ENCODE measurements around the gene KLF12. TPM values are rescaled to one million over a fixed set of nuclear protein-coding genes. Genes with fewer than 3 reads are reported as not detected.

Gene KLF12
- total and polyA plus RNA-seq, 2 donors (not counting 3 experiments of a cell fraction or from before 2014, with no cell fraction given): 16.0 to 25.9 TPM

DNA sequence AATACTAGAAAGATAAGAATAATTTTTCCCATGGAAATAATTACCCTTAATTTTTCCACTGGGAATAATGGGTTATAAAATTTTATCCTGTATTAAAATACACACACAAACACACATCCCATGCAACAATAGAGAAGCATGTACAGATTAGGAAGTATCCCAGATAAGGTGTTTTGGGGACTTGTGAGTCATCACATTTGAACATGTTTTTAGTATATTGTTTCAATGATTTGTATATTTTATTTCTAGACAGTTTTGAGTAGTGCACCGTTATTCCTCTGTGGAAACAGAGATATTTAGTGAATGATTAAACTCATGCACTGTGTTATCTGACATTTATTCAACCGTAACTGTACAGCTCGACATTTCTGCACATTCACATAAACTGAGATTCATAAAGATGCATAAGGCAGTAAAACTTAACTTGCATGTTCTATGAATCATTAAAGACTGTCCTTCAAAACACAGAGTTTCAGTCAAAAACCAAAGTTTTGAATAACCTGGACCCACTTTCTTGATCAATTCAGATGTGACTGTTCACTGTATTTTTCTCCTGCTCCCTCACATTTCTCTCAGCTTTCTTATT, 30.1 kb downstream of the KLF12 start:
- Histone ChIP-seq H3K4me2 (ENCODE audit: insufficient read depth, low read length) (peak overlapping the region; percentile 64), H3K36me3 (ENCODE audit: control insufficient read depth in 2 of 2, extremely low read depth in 1 of 2, insufficient read depth in 2 of 2, low read length in 2 of 2) (no peaks in the 10 kb centered on the region), H3K9me3 (replicated peaks; ENCODE audit: control insufficient read depth, insufficient read depth, low read length) (no peaks in the 10 kb centered on the region), H3K27ac (ENCODE audit: insufficient read depth, low read depth, low read length) (no peak overlapping the region), H3K9me1 (replicated peaks; ENCODE audit: control insufficient read depth, extremely low read depth, insufficient read depth, low read length) (peaks cover 2% of the 10 kb centered on the region), H3K27me3 (ENCODE audit: control insufficient read depth in 2 of 2, insufficient read depth in 2 of 2, low read length in 2 of 2) (no peaks in the 10 kb centered on the region), H3K4me1 (ENCODE audit: control insufficient read depth, extremely low read depth, insufficient read depth, low read length) (peaks cover 16% of the 10 kb centered on the region), H3K79me2 (ENCODE audit: control insufficient read depth, insufficient read depth, low read length) (peaks cover 65% of the 10 kb centered on the region), H2AFZ (ENCODE audit: low read depth, low read length) (no peak overlapping the region), H3K4me3 (replicated peaks in 1 of 3; ENCODE audit: insufficient read depth in 1 of 3, low read depth in 1 of 3, low read length in 3 of 3) (peak overlapping the region in 1 of 3 experiments; percentile 8), H4K20me1 (replicated peaks; ENCODE audit: control insufficient read depth, extremely low read depth, insufficient read depth, low read length) (no peaks in the 10 kb centered on the region), H3K9ac (replicated peaks; ENCODE audit: extremely low read depth, insufficient read depth, low read length) (no peak overlapping the region)
- ChIA-PET POLR2A (no interaction called here), CTCF (interaction anchor here (0.7 kb wide), 1 partner anchor 11 kb away, joined by 4 read pairs; no protein-coding TSS in a partner anchor)
- FAIRE-seq (peak; percentile 77), DNase-seq (ENCODE audit: low read depth, low spot score) (peak; percentile 74)
- intact Hi-C loops (cut with micrococcal nuclease): no loop called here
- BruUV-seq (replicated peaks): no TSS peak
- TF ChIP-seq EZH2 (IDR thresholded peaks at IDR 0.05; ENCODE audit: borderline replicate concordance, low read depth, low read length, severe bottlenecking) (no peak), FOS (IDR thresholded peaks at IDR 0.05; ENCODE audit: borderline replicate concordance, insufficient read depth, low read length) (peak; percentile 51)
- TF ChIP-seq, protein P1, sequence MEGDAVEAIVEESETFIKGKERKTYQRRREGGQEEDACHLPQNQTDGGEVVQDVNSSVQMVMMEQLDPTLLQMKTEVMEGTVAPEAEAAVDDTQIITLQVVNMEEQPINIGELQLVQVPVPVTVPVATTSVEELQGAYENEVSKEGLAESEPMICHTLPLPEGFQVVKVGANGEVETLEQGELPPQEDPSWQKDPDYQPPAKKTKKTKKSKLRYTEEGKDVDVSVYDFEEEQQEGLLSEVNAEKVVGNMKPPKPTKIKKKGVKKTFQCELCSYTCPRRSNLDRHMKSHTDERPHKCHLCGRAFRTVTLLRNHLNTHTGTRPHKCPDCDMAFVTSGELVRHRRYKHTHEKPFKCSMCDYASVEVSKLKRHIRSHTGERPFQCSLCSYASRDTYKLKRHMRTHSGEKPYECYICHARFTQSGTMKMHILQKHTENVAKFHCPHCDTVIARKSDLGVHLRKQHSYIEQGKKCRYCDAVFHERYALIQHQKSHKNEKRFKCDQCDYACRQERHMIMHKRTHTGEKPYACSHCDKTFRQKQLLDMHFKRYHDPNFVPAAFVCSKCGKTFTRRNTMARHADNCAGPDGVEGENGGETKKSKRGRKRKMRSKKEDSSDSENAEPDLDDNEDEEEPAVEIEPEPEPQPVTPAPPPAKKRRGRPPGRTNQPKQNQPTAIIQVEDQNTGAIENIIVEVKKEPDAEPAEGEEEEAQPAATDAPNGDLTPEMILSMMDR (IDR thresholded peaks at IDR 0.05; ENCODE audit: extremely low read depth in 1 of 2, insufficient read depth in 1 of 2, low read depth in 1 of 2, low read length in 2 of 2): no peak
- dilution Hi-C loops (cut with MboI; ENCODE audit: extremely low pct_ligation_motif_present, low sequenced_read_pairs): no loop called here

- Histone ChIP-seq H4K20me1 (replicated peaks; ENCODE audit: control insufficient read depth, extremely low read depth, insufficient read depth, low read length) (peaks cover 6% of the 10 kb centered on the region), H3K9ac (replicated peaks; ENCODE audit: extremely low read depth, insufficient read depth, low read length) (no peak overlapping the region), H3K79me2 (ENCODE audit: control insufficient read depth, insufficient read depth, low read length) (peaks cover 67% of the 10 kb centered on the region), H3K9me1 (replicated peaks; ENCODE audit: control insufficient read depth, extremely low read depth, insufficient read depth, low read length) (peaks cover 2% of the 10 kb centered on the region), H2AFZ (ENCODE audit: low read depth, low read length) (no peak overlapping the region), H3K9me3 (replicated peaks; ENCODE audit: control insufficient read depth, insufficient read depth, low read length) (no peaks in the 10 kb centered on the region), H3K27ac (ENCODE audit: insufficient read depth, low read depth, low read length) (no peak overlapping the region), H3K4me2 (ENCODE audit: insufficient read depth, low read length) (no peak overlapping the region), H3K4me3 (replicated peaks in 1 of 3; ENCODE audit: insufficient read depth in 1 of 3, low read depth in 1 of 3, low read length in 3 of 3) (no peak overlapping the region), H3K4me1 (ENCODE audit: control insufficient read depth, extremely low read depth, insufficient read depth, low read length) (peaks cover 16% of the 10 kb centered on the region), H3K27me3 (ENCODE audit: control insufficient read depth in 2 of 2, insufficient read depth in 2 of 2, low read length in 2 of 2) (no peaks in the 10 kb centered on the region), H3K36me3 (ENCODE audit: control insufficient read depth in 2 of 2, extremely low read depth in 1 of 2, insufficient read depth in 2 of 2, low read length in 2 of 2) (no peaks in the 10 kb centered on the region)
- intact Hi-C loops (cut with micrococcal nuclease) (no loop called here), dilution Hi-C loops (cut with MboI; ENCODE audit: extremely low pct_ligation_motif_present, low sequenced_read_pairs) (no loop called here)
- POLR2A ChIA-PET: no interaction called here
- no peak for FAIRE-seq
- DNase-seq (ENCODE audit: low read depth, low spot score): no peak
- CTCF ChIA-PET: interaction anchor here (1.6 kb wide), 1 partner anchor 10 kb away, joined by 4 read pairs; no protein-coding TSS in a partner anchor
- BruUV-seq (replicated peaks): no TSS peak
- no peak for TF ChIP-seq JUN (IDR thresholded peaks at IDR 0.05; ENCODE audit: borderline replicate concordance, insufficient read depth, insufficient read length, low read depth)
- TF ChIP-seq GATA2 (IDR thresholded peaks at IDR 0.05; ENCODE audit: insufficient read depth, insufficient read length, low read depth, low read length): no peak
- no peak for TF ChIP-seq POLR2A (IDR thresholded peaks at IDR 0.05; ENCODE audit: low read depth, low read length)
- TF ChIP-seq, protein P2, sequence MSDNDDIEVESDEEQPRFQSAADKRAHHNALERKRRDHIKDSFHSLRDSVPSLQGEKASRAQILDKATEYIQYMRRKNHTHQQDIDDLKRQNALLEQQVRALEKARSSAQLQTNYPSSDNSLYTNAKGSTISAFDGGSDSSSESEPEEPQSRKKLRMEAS (IDR thresholded peaks at IDR 0.05; ENCODE audit: insufficient read depth, insufficient read length): no peak
Observed at GRCh38 chr13:74103196-74103595, 31.0 kb downstream of the KLF12 start.

Data from endothelial cell of umbilical vein (primary cell).